Measurements from ENCODE around the gene CYP3A4.
"Not testable (repeated sequence)": the region's sequence is repeated elsewhere in the genome, so short reads cannot be mapped to it uniquely, and the experiment has no call there.

The CYP3A4 gene

GRCh38 chr7:99723201-99723600, 60.8 kb downstream of the CYP3A4 start:
- DNase-seq (ENCODE audit: low read depth) = not testable (repeated sequence)

DNA sequence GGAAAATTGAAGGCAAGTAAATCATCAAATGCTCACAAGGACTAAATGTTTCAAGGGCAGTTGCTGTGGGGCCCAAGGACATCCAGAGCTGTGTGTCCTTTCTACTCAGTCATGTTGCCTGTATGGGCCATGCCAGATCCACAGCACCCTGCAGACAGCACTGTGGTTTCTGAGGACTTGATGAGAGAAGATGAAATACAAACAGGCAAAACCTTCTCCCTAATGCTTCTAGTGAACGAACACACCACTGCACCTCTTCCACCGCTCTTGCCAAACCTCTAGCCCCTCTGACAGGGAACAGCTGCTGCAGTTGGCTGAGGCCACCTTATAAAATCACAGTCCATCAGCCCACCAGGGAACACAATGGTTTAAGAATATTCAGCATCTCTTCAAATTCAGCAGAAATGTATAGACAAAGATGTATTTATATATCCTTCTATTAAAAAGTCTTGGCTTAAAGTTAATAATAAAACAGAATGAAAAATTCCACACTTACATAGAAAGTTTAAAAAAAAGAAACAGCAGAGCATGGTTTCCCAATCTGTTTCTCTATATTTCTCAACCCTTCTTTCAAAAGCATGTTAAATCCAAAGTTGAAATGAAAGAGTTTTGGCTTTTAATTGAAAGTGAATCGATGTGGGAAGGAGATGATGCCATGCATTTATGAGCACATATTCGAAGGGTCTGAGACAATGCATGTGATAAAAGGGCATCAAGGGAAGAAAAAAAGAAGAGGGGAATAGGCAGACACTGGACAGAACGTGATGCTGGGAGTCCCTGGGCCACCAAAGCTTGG, 63.0 kb downstream of the CYP3A4 start:
- no peak for DNase-seq (ENCODE audit: low read depth)

DNA sequence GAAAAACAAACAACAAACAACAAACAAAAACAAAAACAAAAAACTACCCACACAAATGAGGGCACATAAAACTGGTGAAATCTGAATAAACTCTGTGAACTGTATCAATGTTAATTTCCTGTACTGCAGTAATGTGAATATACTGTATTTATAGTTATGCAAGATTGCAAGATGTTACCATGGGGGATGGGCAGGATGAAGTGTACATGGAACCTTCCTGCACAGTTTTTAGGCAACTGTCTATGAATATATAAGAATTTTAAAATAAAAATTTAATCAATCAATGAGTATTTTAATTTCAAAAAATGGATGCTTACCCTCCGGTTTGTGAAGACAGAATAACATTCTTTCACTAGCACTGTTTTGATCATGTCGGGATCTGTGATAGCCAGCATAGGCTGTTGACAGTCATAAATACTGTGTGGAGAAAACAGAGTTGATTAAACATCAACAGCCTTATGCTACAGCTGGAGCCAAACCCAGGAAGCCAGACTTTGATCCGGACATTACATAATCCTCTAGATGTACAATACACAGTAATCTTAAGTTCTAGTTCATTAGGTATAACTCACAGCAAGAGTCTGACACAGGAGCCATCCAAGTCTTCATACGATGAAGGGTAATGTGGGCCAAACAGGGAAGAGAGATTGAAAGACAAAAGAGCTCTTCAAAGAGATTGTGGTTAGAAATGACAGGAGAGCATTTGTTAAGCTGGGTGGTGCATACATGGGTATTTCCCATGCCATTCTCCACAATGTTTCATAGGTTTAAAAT, 63.8 kb downstream of the CYP3A4 start:
- DNase-seq (ENCODE audit: low read depth) = no peak

DNA sequence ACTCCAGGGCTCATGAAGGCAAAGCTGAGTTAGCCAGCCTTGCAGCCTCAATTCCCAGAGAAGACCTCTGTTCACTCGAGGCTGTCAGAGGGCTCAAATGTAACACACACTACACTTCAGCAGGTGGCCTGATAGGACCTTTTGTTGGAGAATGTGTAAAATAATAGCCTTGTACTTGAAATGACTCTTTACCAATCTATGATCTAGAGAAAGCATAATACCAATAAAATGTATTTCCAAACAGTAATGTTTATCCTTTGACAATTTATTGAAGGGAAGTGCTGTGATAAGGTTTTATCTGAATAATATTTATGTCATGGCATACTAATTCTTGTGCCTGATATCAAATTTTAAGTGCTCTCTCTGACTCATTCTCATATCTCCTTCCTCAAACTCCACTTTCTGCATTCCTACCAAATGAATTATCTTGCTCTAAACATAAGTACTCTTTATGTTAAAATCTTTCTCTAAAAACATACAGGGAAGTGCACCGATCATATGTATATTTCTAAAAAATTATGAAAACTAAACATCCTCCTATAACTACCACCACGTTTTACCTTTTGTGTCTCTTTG, 69.9 kb downstream of the CYP3A4 start:
- no peak for DNase-seq (ENCODE audit: low read depth)

DNA sequence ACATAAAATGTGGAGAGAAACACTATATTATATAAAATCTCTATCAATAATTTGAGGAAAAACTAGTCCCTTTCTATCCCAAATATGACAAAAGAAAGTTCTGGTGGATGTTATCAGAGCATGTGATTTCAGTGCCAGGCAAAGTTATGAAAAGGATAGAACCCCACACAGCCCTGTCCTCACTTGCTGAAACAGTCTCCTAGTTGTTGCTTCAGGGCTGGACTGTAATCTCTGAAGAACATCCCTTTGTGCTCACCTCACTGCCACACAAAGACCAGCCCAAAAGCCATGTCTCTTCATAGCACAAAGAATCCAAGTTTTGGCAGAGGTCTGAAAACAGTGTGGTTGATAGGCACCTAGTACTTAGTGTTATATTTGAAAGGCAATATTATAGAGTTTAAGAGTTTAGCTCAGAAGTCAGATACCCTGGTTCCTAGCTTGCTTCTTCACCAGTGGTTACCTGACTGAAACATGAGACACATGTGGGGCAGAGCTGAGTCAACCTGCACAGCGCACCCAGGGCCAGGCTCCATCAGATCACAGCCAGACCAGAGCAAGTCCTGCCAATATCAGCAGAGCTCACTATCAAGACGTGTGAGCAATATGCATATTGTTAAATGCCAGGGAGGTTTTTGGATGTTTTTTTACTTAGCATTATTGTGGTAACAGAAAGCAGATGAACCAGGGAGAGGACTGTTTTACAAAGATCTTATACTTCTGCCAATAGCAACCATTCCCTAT, 74.0 kb downstream of the CYP3A4 start:
- DNase-seq (ENCODE audit: low read depth) = no peak

DNA sequence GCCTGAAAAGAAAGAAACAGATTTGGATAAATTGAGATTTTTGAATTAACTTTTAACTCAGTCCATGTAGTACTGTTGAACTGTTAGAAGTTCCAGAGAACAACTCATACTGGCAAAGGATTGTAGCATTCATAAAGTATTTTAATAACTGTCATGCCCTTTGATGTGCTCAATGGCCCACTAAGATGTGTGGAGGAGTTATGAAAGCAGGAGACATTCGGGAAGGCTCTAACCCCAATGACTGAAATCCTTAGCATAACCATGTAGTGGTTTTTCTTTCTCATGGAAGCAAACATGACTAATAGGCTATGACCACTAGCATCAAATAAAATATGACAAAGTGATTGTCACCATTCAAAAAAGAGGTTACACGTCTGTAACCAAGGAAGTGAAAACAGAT, 74.7 kb downstream of the CYP3A4 start:
- DNase-seq (ENCODE audit: low read depth) = no peak

DNA sequence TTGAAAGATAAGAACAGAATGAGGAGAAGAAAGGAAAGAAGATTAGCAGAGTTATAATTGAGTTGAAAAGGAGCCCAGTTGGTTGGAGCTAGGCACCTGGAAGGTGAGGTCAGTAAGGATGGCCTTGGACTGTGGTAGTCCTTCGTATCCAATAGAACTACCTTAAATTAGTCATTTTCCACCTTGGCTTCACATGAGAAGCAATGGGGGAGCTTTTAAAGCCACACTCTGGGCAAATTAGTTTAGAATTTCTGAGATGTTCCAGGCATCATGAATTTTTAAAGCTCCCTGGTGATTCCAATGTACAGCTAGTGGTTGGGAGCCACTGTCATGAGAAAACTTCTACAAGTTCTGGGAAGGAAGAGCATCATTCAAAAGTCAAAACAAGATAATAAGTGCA, 76.9 kb downstream of the CYP3A4 start:
- DNase-seq (ENCODE audit: low read depth) = no peak
